Stimulated activated CD4-positive, alpha-beta T cell treated with anti-CD3 and anti-CD28 coated beads, Interleukin-15, amount 100 ng/mL, for 1 hour (primary cell): ENCODE results near the gene SPATA4.

ENCODE experiments used
- DNase-seq, 2 donors: peaks; one replicate each; pipeline ENCODE4 v3.0.0-alpha.2; 2020; ENCODE audit warnings: low read depth in 1 of 2, low spot score in 1 of 2

Gene SPATA4

DNA sequence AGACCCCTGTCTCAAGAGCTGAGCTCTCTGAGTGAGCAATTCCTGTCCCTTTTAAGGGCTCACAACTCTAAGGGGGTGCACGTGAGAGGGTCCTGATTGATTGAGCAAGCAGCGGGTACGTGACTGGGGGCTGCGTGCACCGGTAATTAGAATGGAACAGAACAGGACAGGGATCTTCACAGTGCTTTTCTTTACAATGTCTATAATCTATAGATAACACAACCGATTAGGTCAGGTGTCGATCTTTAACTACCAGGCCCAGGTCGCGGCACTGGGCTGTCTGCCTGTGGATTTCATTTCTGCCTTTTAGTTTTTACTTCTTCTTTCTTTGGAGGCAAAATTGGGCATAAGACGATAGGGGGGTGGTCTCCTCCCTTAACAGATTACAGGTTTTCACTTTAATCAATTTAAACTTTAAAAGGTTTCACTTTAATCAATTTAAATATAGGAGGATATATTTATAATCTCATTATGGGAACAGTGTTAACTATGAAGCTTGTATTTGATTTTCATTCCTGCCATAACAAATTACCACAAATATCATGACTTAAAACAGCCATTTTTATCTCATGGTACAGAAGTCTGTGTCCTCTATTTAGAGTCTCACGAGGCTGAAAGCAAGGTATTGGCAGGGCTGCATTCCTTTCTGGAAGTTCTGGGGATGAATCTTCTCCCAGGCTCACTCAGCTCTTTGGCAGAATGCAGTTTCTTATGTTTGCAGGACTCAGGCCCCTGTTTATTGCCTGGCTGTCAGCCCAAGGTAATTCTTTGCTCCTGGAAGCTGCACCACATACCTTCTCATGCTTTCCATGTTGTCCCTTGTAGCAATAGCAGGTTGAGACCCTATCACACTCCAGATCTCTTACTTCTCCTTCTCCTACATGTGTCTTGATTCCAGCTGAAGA is 5.2 kb downstream of the SPATA4 start:
- DNase-seq = no peak

DNA sequence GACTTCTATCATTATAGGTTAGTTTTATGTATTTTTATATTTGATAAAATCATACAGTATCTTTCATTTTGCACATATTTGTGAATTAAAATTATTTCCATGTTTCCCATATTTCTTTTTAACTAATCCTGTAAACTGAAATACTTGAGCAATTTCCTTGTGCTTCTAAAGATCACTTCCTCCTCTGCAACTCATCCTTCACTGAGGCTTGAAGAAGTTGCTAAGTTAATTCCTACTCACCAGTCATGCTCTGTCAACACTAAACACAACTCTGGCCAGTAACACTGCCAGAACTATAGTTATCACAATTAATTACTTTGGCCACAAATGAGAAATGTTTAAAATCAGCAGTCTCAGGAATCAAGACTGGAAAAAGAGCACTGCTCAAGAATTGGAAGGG is 6.7 kb downstream of the SPATA4 start:
- no peak for DNase-seq

DNA sequence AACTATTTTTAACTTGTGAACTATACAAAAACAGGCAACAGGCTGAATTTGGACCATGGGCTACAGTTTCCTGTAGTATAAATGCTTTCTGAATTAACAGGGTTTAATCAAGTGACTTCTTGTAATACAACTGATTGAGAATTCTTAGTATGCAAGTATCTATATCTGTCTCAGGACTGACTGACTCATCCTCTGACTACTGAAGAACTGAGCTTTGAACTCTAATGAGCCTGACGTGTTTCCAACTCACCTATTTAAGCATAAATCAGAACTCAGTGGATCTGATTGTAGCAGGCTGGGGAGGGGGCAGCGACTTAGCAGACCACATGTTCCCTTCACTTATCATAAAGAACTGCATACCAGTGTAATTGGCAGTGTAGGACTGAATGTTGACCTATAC is 7.8 kb downstream of the SPATA4 start:
- no peak for DNase-seq

DNA sequence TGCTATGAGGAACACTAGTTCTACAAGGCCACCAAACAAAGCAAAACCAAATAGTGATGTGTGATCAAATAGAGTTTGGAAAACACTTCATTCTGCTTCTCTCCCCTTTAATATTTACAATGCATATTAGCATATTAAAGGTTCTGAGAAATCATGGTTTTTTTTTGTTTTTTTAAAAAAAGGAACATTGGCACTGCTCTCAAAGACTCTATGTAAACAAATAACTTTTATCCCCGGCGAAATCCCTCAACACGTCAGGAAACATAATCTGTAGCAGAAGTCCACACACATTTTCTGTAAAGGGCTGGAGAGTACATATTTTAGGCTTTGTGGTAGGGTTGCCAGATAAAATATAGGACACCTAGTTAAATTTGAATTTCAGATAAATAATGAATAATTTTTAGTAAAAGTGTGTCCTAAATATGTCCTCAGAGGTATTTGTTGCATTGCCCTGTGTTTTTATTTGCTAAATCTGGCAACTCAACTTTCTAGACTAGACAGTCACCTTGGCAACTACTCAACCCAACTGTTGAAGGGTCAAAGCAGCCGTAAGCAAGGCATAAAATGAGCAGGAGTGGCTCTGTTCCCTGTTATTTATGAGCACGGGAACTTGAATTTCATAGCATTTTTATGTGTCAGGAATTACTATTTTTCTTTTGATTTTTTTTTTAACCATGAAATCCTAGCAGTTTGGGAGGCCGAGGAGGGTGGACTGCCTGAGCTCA is 8.6 kb downstream of the SPATA4 start:
- DNase-seq = no peak

DNA sequence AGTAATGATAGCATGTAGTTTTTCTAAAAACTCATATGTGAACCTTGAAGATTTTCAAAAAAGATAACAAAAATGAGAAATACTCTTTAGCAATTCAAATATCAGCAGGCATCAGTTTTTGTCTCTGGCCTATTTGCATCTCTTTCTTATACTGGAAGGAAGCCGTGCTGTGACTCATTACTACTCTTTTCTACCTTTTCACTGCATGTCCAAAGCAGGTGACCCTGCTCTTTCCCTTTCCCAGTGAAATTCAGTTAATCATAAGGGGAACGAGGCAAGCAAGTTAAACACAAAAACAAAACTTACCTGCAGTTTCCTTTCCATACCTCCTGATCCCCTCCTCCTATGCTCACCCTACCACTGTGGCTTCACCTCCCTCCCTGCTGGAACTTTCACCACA is 9.3 kb downstream of the SPATA4 start:
- no peak for DNase-seq

DNA sequence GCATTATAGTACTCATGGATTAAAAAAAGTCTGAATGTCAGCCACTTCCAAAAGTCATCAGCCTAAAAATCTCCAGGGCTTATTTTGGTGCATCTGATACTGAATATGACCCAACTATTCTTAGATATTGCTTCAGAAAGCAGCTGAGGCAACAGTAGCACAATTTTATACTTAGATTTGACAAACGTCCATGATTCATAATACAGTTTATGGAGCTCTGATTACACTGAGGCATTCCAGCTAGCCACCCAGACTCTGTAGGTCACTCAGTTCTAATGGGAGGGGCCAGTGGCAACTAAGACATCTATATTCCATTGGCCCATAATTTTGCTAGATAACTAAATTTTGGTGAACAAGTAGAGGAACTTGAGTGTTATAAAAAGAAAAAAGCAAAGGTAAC is 10.3 kb downstream of the SPATA4 start:
- DNase-seq = no peak

DNA sequence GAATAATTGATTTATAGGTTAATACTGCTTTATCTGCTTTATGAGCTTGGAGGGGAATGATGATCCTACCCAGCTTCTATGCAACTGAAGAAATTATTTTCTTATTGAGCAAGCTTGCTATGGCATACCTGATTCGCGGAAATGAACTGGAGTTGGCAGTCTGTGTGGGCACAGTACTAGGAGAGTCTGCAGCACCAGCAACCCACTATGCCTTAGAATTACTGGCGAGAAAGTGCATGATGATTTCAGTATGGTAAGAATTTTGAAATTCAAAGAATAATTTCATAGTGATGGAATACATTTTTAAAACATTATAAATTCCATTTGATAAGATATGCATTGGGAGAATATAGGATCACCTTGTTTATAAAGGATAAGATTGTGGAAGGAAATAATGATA is 32.3 kb downstream of the SPATA4 start:
- DNase-seq = no peak

DNA sequence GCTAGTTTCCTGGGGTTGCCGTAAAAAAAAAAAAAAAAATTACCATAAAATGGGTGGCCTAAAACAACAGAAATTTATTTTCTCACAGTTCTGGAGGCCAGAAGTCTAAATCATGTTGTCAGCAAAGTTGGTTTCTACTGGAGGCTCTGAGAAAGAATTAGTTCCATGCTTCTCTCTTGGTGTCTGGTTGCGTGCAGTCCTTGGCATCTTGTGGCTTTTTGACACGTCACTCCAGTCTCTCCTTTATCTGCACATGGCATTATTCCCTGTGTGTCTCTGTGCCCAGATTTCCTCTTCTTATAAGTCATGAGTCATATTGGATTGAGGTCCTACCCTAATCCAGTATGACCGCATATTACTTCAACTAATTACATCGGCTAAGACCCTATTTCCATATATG is 38.7 kb downstream of the SPATA4 start:
- DNase-seq = no peak

DNA sequence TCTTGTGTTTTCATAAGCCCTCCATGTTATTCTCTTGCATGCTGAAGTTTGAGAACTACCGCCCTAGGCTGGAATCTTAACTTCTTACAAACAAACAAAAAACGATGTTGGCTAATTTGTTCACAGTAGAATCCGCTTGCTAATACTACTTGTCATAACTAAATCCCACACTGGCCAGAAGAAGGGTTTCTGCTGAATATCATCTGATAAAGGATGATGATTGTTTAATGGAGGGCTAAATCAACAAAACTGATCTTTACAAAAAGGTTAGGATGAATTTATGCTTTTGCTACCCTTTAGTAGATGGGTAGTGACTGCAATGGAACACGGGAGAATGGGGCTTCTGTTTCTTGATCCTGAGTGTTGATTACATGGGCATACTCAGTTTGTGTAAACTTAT is 42.3 kb downstream of the SPATA4 start:
- DNase-seq = no peak

DNA sequence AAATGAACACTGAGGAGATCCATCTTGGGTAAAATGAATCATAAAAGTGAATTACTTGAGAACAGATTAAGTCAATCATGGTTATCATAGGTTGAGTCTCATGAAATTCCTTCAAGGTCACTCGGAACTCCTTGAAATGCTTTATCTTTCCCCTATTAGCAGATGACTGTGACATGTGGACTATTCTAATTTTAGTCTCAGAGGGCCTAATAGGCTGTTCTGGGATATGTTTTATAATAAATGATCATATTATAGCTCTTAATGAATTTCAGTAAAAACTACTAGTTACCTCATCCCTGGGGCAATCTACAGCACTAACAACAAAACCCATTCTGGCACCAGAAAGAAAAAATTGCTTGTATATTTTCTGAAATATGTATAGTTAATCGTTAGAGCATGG is 44.7 kb downstream of the SPATA4 start:
- DNase-seq = no peak

DNA sequence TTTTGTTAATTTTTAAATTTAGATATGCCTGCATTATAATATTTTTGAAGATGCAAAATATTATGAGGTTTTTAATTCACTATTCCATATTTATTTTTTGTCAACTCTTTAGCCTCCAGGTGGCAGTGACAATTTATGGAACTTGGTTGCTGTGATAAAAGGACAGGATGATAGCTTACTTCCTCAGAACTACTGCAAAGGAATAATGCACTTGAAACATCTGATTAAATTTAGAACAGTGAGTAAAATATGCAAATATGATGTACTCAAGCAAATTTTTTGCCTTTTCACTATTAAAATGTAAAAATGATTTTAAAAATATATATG is 45.1 kb downstream of the SPATA4 start:
- DNase-seq = no peak

DNA sequence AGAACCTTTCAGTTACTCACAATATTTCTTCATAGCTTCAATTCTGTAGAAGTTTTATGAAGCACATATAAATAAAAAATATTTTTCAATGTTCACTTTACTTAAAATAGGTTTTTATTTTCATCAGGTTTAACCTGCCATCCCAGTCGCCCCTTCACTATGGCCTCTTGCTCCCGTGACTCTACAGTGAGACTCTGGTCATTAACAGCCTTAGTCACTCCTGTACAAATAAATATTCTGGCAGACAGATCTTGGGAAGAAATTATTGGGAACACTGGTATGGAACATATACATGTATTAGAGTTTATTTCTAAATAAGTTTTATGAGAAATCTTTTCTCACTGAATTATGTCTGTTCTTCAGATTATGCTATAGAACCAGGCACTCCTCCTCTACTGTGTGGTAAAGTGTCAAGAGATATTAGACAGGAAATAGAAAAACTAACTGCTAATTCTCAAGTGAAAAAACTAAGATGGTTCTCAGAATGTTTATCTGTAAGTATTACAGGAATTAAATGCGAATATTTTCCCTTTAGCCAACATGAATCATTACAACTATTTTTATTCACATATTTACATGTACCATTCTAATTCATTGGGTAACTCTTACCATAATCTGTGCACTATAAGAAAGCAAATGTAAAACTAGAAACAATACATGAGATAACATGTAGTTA is 45.6 kb downstream of the SPATA4 start:
- no peak for DNase-seq

DNA sequence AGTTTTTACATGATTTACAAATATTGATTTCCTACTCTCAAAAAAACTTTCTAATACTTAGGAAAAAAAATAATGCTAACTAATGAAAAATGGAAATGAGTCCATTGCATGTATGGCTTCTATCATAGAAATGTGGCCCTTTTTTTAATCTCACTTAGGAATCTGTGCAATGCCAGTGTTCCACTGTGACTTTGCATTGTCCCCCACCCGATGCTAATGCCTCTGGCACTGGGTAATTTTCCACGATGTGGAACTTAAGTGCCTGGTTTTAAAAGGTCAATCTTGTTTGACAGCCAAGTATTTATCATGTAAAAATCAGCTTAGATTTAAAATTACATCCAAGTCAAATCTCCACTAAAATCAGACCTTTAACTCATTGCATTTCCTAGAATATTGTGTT is 53.1 kb downstream of the SPATA4 start:
- DNase-seq = no peak

DNA sequence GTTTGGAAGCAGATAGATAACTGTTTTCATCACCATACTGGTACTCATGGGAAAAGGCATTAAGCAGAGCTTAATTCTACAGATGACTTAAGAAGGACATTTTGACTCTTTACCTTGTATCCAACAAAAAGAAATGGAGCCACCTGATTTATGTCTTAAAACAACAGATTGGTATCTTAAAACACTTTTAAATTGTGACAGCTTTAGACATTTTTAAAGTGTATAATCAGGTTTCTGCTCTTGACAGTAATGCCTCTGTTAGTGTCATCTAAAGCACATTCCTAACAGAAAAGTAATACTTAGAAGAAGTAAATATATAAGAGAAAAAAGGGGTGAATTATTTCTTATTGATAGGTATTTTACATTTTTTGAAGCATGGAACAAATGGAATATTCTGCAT is 55.9 kb downstream of the SPATA4 start:
- no peak for DNase-seq

DNA sequence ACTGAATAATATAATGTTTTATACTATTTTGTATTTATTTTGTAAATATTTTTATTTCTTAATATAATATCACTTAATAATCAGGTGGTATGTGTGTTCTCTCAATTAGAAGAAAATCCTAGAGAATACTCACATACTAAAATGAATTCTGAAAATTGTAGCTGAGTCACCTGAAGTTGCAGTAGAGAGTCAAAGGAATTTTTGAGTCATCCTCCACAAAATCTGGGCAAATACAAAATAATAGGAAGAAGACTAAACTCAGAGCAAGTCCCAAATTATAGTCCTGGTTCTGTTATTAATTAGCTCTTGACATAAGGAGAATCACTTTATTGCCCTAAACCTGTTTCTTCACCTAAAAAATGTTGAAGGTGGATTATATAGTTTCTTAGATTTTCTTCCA is 57.8 kb downstream of the SPATA4 start:
- no peak for DNase-seq

DNA sequence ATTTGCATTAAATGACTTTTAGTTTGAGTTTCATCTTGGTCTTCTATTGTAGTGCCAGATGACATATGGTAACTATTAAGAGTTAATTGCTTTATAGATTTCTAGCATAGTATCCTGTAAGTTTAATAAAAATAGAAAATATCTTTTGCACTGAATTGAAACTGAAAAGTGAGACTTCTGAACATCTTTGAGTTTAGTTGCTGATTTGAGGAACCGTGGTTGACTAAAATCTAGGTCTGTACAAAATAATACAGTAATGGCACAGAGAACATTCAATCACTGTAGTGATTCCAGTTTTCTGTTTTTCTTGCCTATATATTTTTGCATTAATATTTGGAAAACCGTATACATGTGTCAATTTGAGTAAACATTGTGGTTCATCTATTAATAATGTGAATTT is 60.7 kb downstream of the SPATA4 start:
- DNase-seq = no peak
